HEK293T (cell line): Measurements from ENCODE around the gene HYAL3.

Experiments used
- BHLHE40 ChIP-seq: fragments of 450-650 bp; IDR thresholded peaks from 2 replicates; pipeline ENCODE4 v1.6.1; 2016; ENCODE audit warnings: mild to moderate bottlenecking, moderate library complexity, borderline replicate concordance
- CTBP1 ChIP-seq: fragments of 450-650 bp; IDR thresholded peaks from 2 replicates; pipeline ENCODE4 v1.6.1; 2016; ENCODE audit warnings: borderline replicate concordance
- FOXM1 ChIP-seq: fragments of 450-650 bp; IDR thresholded peaks from 2 replicates; pipeline ENCODE4 v1.6.1; 2017; ENCODE audit warnings: mild to moderate bottlenecking, borderline replicate concordance
- TF ChIP-seq, protein P1 (sequence below): fragments of 450-650 bp; IDR thresholded peaks from 2 replicates; pipeline ENCODE4 v1.6.1; 2016

DNA sequence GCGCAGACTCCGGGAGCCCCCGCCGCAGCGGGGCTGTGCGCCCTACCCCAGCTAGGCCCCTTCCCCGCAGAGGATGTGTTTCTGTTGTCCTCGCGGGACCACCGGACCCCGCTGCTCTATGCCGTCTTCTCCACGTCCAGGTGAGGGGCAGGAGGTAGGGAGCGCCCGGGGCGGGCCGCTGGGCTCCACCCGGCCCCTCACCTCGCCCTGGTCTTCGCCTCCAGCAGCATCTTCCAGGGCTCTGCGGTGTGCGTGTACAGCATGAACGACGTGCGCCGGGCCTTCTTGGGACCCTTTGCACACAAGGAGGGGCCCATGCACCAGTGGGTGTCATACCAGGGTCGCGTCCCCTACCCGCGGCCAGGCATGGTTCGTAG lies 25.5 kb downstream of the HYAL3 start:
- TF ChIP-seq BHLHE40 (no peak), CTBP1 (no peak), FOXM1 (no peak)
- TF ChIP-seq, protein P1, sequence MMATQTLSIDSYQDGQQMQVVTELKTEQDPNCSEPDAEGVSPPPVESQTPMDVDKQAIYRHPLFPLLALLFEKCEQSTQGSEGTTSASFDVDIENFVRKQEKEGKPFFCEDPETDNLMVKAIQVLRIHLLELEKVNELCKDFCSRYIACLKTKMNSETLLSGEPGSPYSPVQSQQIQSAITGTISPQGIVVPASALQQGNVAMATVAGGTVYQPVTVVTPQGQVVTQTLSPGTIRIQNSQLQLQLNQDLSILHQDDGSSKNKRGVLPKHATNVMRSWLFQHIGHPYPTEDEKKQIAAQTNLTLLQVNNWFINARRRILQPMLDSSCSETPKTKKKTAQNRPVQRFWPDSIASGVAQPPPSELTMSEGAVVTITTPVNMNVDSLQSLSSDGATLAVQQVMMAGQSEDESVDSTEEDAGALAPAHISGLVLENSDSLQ, result no peak
